T-helper 17 cell (primary cell): ENCODE measurements around the gene OR52A1. TPM values are rescaled to one million over a fixed set of nuclear protein-coding genes. Genes with fewer than 3 reads are reported as not detected.

Experiments used
- ATAC-seq: fragments of 150-1000 bp; cut with Tn5 transposase; 2 replicates; pipeline ENCODE4 v1.10.0; 2021; ENCODE audit warnings: mild to moderate bottlenecking, moderate library complexity
- DNase-seq, 3 donors: peaks; one replicate each; pipeline versions ENCODE4 v3.0.0 to v3.0.0-alpha.2; 2020 to 2021
- H3K9me3 ChIP-seq: one replicate; pipeline ENCODE4 v1.7.0; 2013; ENCODE audit warnings: low read length, mild to moderate bottlenecking; ENCODE audit not compliant: control insufficient read depth, poor library complexity, severe bottlenecking
- H3K27ac Mint-ChIP-seq: one replicate; pipeline ENCODE4 v1.8.0; 2022; ENCODE audit warnings: mild to moderate bottlenecking, moderate library complexity, mixed read lengths
- H3K27me3 Mint-ChIP-seq: one replicate; pipeline ENCODE4 v1.8.0; 2022; ENCODE audit warnings: mixed read lengths
- H3K36me3 Mint-ChIP-seq: one replicate; pipeline ENCODE4 v1.8.0; 2022; ENCODE audit warnings: low read depth, mixed read lengths
- H3K4me1 Mint-ChIP-seq: one replicate; pipeline ENCODE4 v1.8.0; 2022; ENCODE audit warnings: mild to moderate bottlenecking, mixed read lengths
- H3K4me3 Mint-ChIP-seq: one replicate; pipeline ENCODE4 v1.8.0; 2022; ENCODE audit warnings: mild to moderate bottlenecking, moderate library complexity, mixed read lengths
- total RNA-seq, 4 donors: library from RNA in 2 of 4; stranded (reverse) in 2 of 4; gene quantifications; one replicate each; pipeline ENCODE4 v1.2.3 and lab custom pipeline; 2022 to 2026

The OR52A1 gene
- total RNA-seq, 2 donors from 2014 or later = not detected

- H3K9me3 ChIP-seq = no peaks in the 10 kb centered on the region
- DNase-seq = peak in 1 of 3 donors; percentile 10
- peaks cover 31% of the 10 kb centered on the region for H3K27me3 Mint-ChIP-seq
- no peaks in the 10 kb centered on the region for H3K36me3 Mint-ChIP-seq
- no peak overlapping the region for H3K4me3 Mint-ChIP-seq
- no peak overlapping the region for H3K27ac Mint-ChIP-seq
- peak; percentile 63 for ATAC-seq
- peaks cover 2% of the 10 kb centered on the region for H3K4me1 Mint-ChIP-seq
These were observed 30.6 kb downstream of the OR52A1 start for GRCh38 chr11:5123802-5124521.

- H3K9me3 ChIP-seq = no peaks in the 10 kb centered on the region
- no peaks in the 10 kb centered on the region for H3K36me3 Mint-ChIP-seq
- no peak overlapping the region for H3K27ac Mint-ChIP-seq
- H3K4me3 Mint-ChIP-seq = no peak overlapping the region
- ATAC-seq (no peak), DNase-seq (no peak)
- no peaks in the 10 kb centered on the region for H3K4me1 Mint-ChIP-seq
- peaks cover 48% of the 10 kb centered on the region for H3K27me3 Mint-ChIP-seq
These were observed 35.7 kb downstream of the OR52A1 start for GRCh38 chr11:5118893-5119292.

DNA sequence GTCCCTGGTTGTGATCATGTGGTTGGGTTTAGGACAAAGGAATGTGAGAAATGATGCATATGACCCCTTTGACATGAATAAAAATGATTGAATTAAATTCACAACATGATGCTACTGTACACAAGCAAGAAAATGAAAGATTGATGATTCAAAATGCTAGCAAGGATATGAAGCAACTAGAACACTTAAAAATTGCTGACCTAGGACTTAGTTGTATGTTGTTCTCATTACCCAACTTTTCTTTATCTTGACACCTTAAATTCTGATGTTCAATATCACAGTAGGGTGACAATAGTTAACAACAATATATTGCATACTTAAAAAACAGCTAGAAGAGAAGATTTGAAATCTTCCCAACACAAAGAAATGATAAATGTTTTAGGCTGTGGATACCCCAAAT is 37.0 kb downstream of the OR52A1 start:
- DNase-seq (no peak), ATAC-seq (no peak)
- Mint-ChIP-seq H3K4me3 (no peak overlapping the region), H3K27ac (no peak overlapping the region), H3K36me3 (no peaks in the 10 kb centered on the region), H3K4me1 (no peaks in the 10 kb centered on the region), H3K27me3 (peaks cover 43% of the 10 kb centered on the region)
- H3K9me3 ChIP-seq = no peaks in the 10 kb centered on the region

DNA sequence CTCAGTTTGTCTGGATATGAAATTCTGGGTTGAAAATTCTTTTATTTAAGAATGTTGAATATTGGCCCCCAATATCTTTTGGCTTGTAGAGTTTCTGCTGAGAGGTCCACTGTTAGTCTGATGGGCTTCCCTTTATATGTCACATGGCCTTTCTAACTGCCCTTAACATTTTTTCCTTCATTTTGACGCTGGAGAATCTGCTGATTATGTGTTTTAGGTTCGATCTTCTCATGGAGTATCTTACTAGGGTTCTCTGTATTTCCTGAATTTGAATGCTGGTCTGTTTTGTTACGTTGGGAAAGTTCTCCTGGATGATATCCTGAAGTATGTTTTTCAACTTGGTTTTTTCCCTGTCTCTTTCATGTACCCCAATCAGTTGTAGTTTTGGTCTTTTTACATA is 39.2 kb downstream of the OR52A1 start:
- no peak for DNase-seq
- H3K4me3 Mint-ChIP-seq = no peak overlapping the region
- H3K9me3 ChIP-seq = no peaks in the 10 kb centered on the region
- H3K27me3 Mint-ChIP-seq = peaks cover 38% of the 10 kb centered on the region
- H3K36me3 Mint-ChIP-seq = no peaks in the 10 kb centered on the region
- ATAC-seq = no peak
- H3K4me1 Mint-ChIP-seq = no peaks in the 10 kb centered on the region
- no peak overlapping the region for H3K27ac Mint-ChIP-seq

- DNase-seq (no peak), ATAC-seq (no peak)
- no peaks in the 10 kb centered on the region for H3K9me3 ChIP-seq
- Mint-ChIP-seq H3K4me3 (no peak overlapping the region), H3K36me3 (no peaks in the 10 kb centered on the region), H3K4me1 (no peaks in the 10 kb centered on the region), H3K27ac (no peak overlapping the region), H3K27me3 (peaks cover 8% of the 10 kb centered on the region)
These were observed 47.3 kb downstream of the OR52A1 start for GRCh38 chr11:5107285-5107684.

GRCh38 chr11:5103066-5103465 is 51.5 kb downstream of the OR52A1 start:
- no peaks in the 10 kb centered on the region for H3K4me1 Mint-ChIP-seq

GRCh38 chr11:5102246-5102645 is 52.3 kb downstream of the OR52A1 start:
- Mint-ChIP-seq H3K4me3 (no peak overlapping the region), H3K4me1 (no peaks in the 10 kb centered on the region), H3K27ac (no peak overlapping the region), H3K36me3 (no peaks in the 10 kb centered on the region), H3K27me3 (peaks cover 14% of the 10 kb centered on the region)
- no peaks in the 10 kb centered on the region for H3K9me3 ChIP-seq
- ATAC-seq (no peak), DNase-seq (no peak)

More at GRCh38 chr11:5103066-5103465, 51.5 kb downstream of the OR52A1 start:
- Mint-ChIP-seq H3K36me3 (no peaks in the 10 kb centered on the region), H3K27me3 (peaks cover 17% of the 10 kb centered on the region), H3K4me3 (no peak overlapping the region), H3K27ac (no peak overlapping the region)
- no peaks in the 10 kb centered on the region for H3K9me3 ChIP-seq
- no peak for DNase-seq
- no peak for ATAC-seq

DNA sequence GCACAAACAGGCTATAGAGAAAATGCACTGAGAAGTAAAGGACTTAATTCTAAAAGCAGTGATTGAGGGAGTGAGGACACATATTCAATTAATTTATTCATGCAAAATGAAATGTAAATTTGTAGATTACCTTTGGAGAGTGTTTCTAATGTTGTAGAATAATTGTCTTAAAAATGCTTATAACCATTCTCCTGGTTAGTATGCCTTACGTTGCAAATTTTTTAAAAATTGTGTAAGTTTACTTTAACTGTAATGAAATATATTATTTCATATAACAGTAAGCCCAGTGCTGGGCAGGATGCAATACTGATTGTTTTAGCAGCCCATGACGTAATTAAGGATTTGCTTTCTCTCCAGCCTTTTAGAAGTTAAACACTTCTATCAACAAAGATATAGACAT is 58.5 kb downstream of the OR52A1 start:
- Mint-ChIP-seq H3K4me3 (no peak overlapping the region), H3K27ac (no peak overlapping the region), H3K4me1 (no peaks in the 10 kb centered on the region), H3K27me3 (peaks cover 6% of the 10 kb centered on the region), H3K36me3 (no peaks in the 10 kb centered on the region)
- H3K9me3 ChIP-seq = no peaks in the 10 kb centered on the region
- ATAC-seq (no peak), DNase-seq (no peak)

Other genes with a start within 250 kb of the OR52A1 start
- not detected for gene OR51G2, start 235.4 kb downstream of the OR52A1 start, total RNA-seq
- gene OR51G1, start 230.4 kb downstream of the OR52A1 start, total RNA-seq = not detected
- gene OR51A4, start 207.2 kb downstream of the OR52A1 start, total RNA-seq = not detected
- not detected for gene OR51A2, start 199.0 kb downstream of the OR52A1 start, total RNA-seq
- gene OR51L1, start 159.9 kb downstream of the OR52A1 start, total RNA-seq = not detected
- not detected for gene OR52J3, start 108.2 kb downstream of the OR52A1 start, total RNA-seq
- not detected for gene OR52E2, start 95.1 kb downstream of the OR52A1 start, total RNA-seq
- gene OR52E1, start 85.2 kb downstream of the OR52A1 start, total RNA-seq = not detected
- gene OR52A5, start 16.4 kb downstream of the OR52A1 start, total RNA-seq = not detected
- not detected for gene OR51V1, start 45.9 kb upstream of the OR52A1 start, total RNA-seq
- gene HBB, start 72.3 kb upstream of the OR52A1 start, total RNA-seq = 1 to 10 TPM in 1 of 2 donors, not detected in 1; 1.3 TPM
- gene HBD, start 79.7 kb upstream of the OR52A1 start, total RNA-seq = 1 to 10 TPM in 1 of 2 donors, not detected in 1; 1.0 TPM
- gene HBG1, start 95.1 kb upstream of the OR52A1 start, total RNA-seq = not detected
- 1 to 10 TPM in 1 of 2 donors, not detected in 1; 1.7 TPM for gene HBG2, start 100.0 kb upstream of the OR52A1 start, total RNA-seq
- not detected for gene HBE1, start 115.2 kb upstream of the OR52A1 start, total RNA-seq
- gene OR51B4, start 147.2 kb upstream of the OR52A1 start, total RNA-seq = not detected
- gene OR51B2, start 169.5 kb upstream of the OR52A1 start, total RNA-seq = not detected
- gene OR51B5, start 188.8 kb upstream of the OR52A1 start, total RNA-seq = under 1 TPM in 1 of 2 donors, not detected in 1; 0.40 TPM
- not detected for gene OR51B6, start 196.8 kb upstream of the OR52A1 start, total RNA-seq
- not detected for gene OR51M1, start 229.1 kb upstream of the OR52A1 start, total RNA-seq